ENCODE measurements around the gene ELL.

- TF ChIP-seq EGR1 (IDR thresholded peaks at IDR 0.05) (no peak), EP300 (IDR thresholded peaks at IDR 0.05; ENCODE audit: borderline replicate concordance) (no peak), RAD21 (IDR thresholded peaks at IDR 0.05; ENCODE audit: low read depth) (no peak), YY1 (IDR thresholded peaks at IDR 0.05; ENCODE audit: low read depth) (no peak), MAX (IDR thresholded peaks at IDR 0.05) (no peak), TEAD4 (IDR thresholded peaks at IDR 0.05) (no peak)
Observed at GRCh38 chr19:18503337-18503970, 18.4 kb downstream of the ELL start.

Data from Ishikawa (cell line).